GM23338 (cell line): ENCODE measurements around the gene MED28. TPM values are rescaled to one million over a fixed set of nuclear protein-coding genes. Genes with fewer than 3 reads are reported as not detected.

ENCODE experiments used
- ATAC-seq: fragments of 200-7000 bp; cut with Tn5 transposase; 3 replicates; pipeline ENCODE4 v1.9.1; 2020
- DNase-seq: peaks from one replicate; pipeline ENCODE4 v3.0.0-alpha.2; 2015; ENCODE audit warnings: low spot score
- H2AFZ ChIP-seq: fragments of 200-600 bp; sonication (generic); 2 replicates; pipeline ENCODE4 v1.8.0; 2016; ENCODE audit warnings: antibody characterized with exemption, mild to moderate bottlenecking, moderate library complexity
- H3F3A ChIP-seq: fragments of 200-600 bp; sonication (generic); replicated peaks from 2 replicates; pipeline ENCODE4 v1.8.0; 2017; ENCODE audit warnings: antibody characterized with exemption, mixed run types, low read depth
- H3K27ac ChIP-seq: fragments of 200-600 bp; sonication (generic); 2 replicates; pipeline ENCODE4 v1.6.1; 2016; ENCODE audit warnings: low read depth
- H3K27me3 ChIP-seq: fragments of 200-600 bp; sonication (generic); 2 replicates; pipeline ENCODE4 v1.8.0; 2016; ENCODE audit warnings: mild to moderate bottlenecking, mixed run types, moderate library complexity; ENCODE audit not compliant: insufficient read depth
- H3K36me3 ChIP-seq: fragments of 200-600 bp; sonication (generic); 2 replicates; pipeline ENCODE4 v1.8.0; 2016; ENCODE audit warnings: mild to moderate bottlenecking; ENCODE audit not compliant: insufficient read depth
- H3K4me1 ChIP-seq: fragments of 200-600 bp; sonication (generic); 2 replicates; pipeline ENCODE4 v1.8.0; 2016; ENCODE audit warnings: mild to moderate bottlenecking, moderate library complexity; ENCODE audit not compliant: insufficient read depth
- H3K4me2 ChIP-seq: fragments of 200-600 bp; sonication (generic); 2 replicates; pipeline ENCODE4 v1.7.1; 2017; ENCODE audit warnings: mixed run types
- H3K4me3 ChIP-seq: fragments of 200-600 bp; sonication (generic); 2 replicates; pipeline ENCODE4 v1.6.1; 2016; ENCODE audit warnings: mixed run types
- H3K79me2 ChIP-seq: fragments of 200-600 bp; sonication (generic); replicated peaks from 2 replicates; pipeline ENCODE4 v1.8.0; 2017; ENCODE audit warnings: mild to moderate bottlenecking; ENCODE audit not compliant: insufficient read depth
- H3K9me2 ChIP-seq: fragments of 200-600 bp; sonication (generic); 2 replicates; pipeline ENCODE4 v1.8.0; 2017; ENCODE audit not compliant: insufficient read depth
- H4K20me1 ChIP-seq: fragments of 200-600 bp; sonication (generic); replicated peaks from 2 replicates; pipeline ENCODE4 v1.8.0; 2017; ENCODE audit warnings: mild to moderate bottlenecking; ENCODE audit not compliant: insufficient read depth
- H3K27ac Mint-ChIP-seq: 2 replicates; pipeline ENCODE4 v1.8.0; 2020; ENCODE audit warnings: inconsistent platforms, mild to moderate bottlenecking, moderate library complexity, mixed read lengths
- H3K27me3 Mint-ChIP-seq: 3 replicates; pipeline ENCODE4 v1.8.0; 2022; ENCODE audit warnings: low read depth, mild to moderate bottlenecking, moderate library complexity, mixed read lengths, inconsistent platforms; ENCODE audit not compliant: insufficient read depth, poor library complexity
- H3K36me3 Mint-ChIP-seq: 3 replicates; pipeline ENCODE4 v1.8.0; 2021; ENCODE audit warnings: low read depth, mild to moderate bottlenecking, inconsistent platforms, moderate library complexity, mixed read lengths
- H3K4me1 Mint-ChIP-seq: 3 replicates; pipeline ENCODE4 v1.8.0; 2020; ENCODE audit warnings: mild to moderate bottlenecking, inconsistent platforms, mixed read lengths
- H3K4me3 Mint-ChIP-seq: 3 replicates; pipeline ENCODE4 v1.8.0; 2021; ENCODE audit warnings: moderate library complexity, mild to moderate bottlenecking, inconsistent platforms, mixed read lengths
- H3K9me3 Mint-ChIP-seq: 3 replicates; pipeline ENCODE4 v1.8.0; 2020; ENCODE audit warnings: moderate library complexity, mild to moderate bottlenecking, inconsistent platforms, mixed read lengths
- CREB1 ChIP-seq: fragments of 250-450 bp; sonication (Bioruptor Pico); IDR thresholded peaks from 2 replicates; pipeline ENCODE4 v1.5.0; 2020; ENCODE audit warnings: low read depth, mild to moderate bottlenecking, moderate library complexity
- CTCF ChIP-seq, 2 experiments: fragments of 200-600 bp in 1 of 2; sonication (generic) in 1 of 2; conservative IDR thresholded peaks; 2 replicates each; pipeline versions ENCODE4 v1.5.1 to v1.6.1; 2016 to 2017; ENCODE audit warnings: antibody characterized with exemption in 2 of 2, low read depth in 2 of 2, mild to moderate bottlenecking in 2 of 2, moderate library complexity in 1 of 2
- ETS1 ChIP-seq: IDR thresholded peaks from 2 replicates; pipeline ENCODE4 v1.6.1; 2016; ENCODE audit warnings: antibody characterized with exemption
- EZH2phosphoT487 ChIP-seq: fragments of 200-600 bp; sonication (generic); IDR thresholded peaks from one replicate; pipeline ENCODE4 v1.8.1; 2018; ENCODE audit warnings: antibody characterized with exemption; ENCODE audit not compliant: unreplicated experiment
- JUNB ChIP-seq: IDR thresholded peaks from one replicate; pipeline ENCODE4 v1.6.1; 2016; ENCODE audit warnings: antibody characterized with exemption; ENCODE audit not compliant: unreplicated experiment
- NANOG ChIP-seq: IDR thresholded peaks from 2 replicates; pipeline ENCODE4 v1.6.1; 2016; ENCODE audit warnings: antibody characterized with exemption, borderline replicate concordance
- POLR2AphosphoS5 ChIP-seq: IDR thresholded peaks from 2 replicates; pipeline ENCODE4 v1.6.1; 2016; ENCODE audit warnings: antibody characterized with exemption, low read depth
- REST ChIP-seq: IDR thresholded peaks from one replicate; pipeline ENCODE4 v1.6.1; 2018; ENCODE audit warnings: antibody characterized with exemption; ENCODE audit not compliant: unreplicated experiment
- ZNF114 ChIP-seq: fragments of 250-450 bp; sonication (Bioruptor Pico); IDR thresholded peaks from 2 replicates; pipeline ENCODE4 v1.5.0; 2020; ENCODE audit warnings: mild to moderate bottlenecking, moderate library complexity
- ZNF331 ChIP-seq: fragments of 250-450 bp; sonication (Bioruptor Pico); IDR thresholded peaks from 2 replicates; pipeline ENCODE4 v1.5.0; 2020; ENCODE audit warnings: low read depth, mild to moderate bottlenecking, moderate library complexity
- polyA plus RNA-seq: library from polyadenylated mRNA; unstranded; fragments of >200 nt; fragmentation: Nextera tagmentation; extraction: Ambion mirVana; gene quantifications from 2 replicates; pipeline ENCODE4 v1.2.1, GENCODE V29; 2016
- total RNA-seq: library from RNA; depleted of rRNA; stranded (reverse); fragments of >200 nt; shearing (Covaris generic); gene quantifications from 2 replicates; pipeline ENCODE4 v1.2.3, GENCODE V29; 2014

MED28 gene
- total and polyA plus RNA-seq, 2 experiments from 2014 or later: 24.0 to 60.9 TPM

GRCh38 chr4:17650406-17650805 lies 36.0 kb downstream of the MED28 start (continued):
- TF ChIP-seq ZNF114 (CRISPR knock-in tag): no peak
- TF ChIP-seq CTCF (conservative IDR thresholded peaks at IDR 0.05; ENCODE audit: low read depth in 2 of 2): no peak
- no peak for TF ChIP-seq POLR2AphosphoS5
- no peak for TF ChIP-seq REST
- no peak for TF ChIP-seq EZH2phosphoT487
- no peak for TF ChIP-seq ZNF331 (CRISPR knock-in tag)

- Histone ChIP-seq H3K36me3 (no peaks in the 10 kb centered on the region), H3K4me2 (no peak overlapping the region), H3F3A (no peaks in the 10 kb centered on the region), H3K4me3 (no peak overlapping the region), H3K79me2 (no peaks in the 10 kb centered on the region), H3K27ac (no peak overlapping the region), H3K27me3 (no peaks in the 10 kb centered on the region), H3K4me1 (no peaks in the 10 kb centered on the region), H2AFZ (no peak overlapping the region), H4K20me1 (no peaks in the 10 kb centered on the region), H3K9me2 (no peaks in the 10 kb centered on the region)
- DNase-seq (no peak), ATAC-seq (no peak)
- Mint-ChIP-seq H3K27ac (no peak overlapping the region), H3K27me3 (peaks cover 7% of the 10 kb centered on the region), H3K9me3 (no peaks in the 10 kb centered on the region), H3K4me3 (no peak overlapping the region), H3K4me1 (no peaks in the 10 kb centered on the region), H3K36me3 (no peaks in the 10 kb centered on the region)
- no peak for TF ChIP-seq CREB1
- no peak for TF ChIP-seq NANOG
- TF ChIP-seq CTCF (conservative IDR thresholded peaks at IDR 0.05; ENCODE audit: low read depth in 2 of 2): no peak
- TF ChIP-seq ZNF331 (CRISPR knock-in tag): no peak
- TF ChIP-seq EZH2phosphoT487: no peak
- no peak for TF ChIP-seq POLR2AphosphoS5
- no peak for TF ChIP-seq ETS1
- TF ChIP-seq JUNB: no peak
Measured at GRCh38 chr4:17654701-17655100, 40.3 kb downstream of the MED28 start.
